SHP77 treated with DMSO at 0.1 percent for 48 hours (cell line): ENCODE results near the gene SP5.
"Not testable (repeated sequence)": the region's sequence is repeated elsewhere in the genome, so short reads cannot be mapped to it uniquely, and the experiment has no call there.

ENCODE experiments used
- DNase-seq: peaks from one replicate; lab custom pipeline; 2025; lab: John Stamatoyannopoulos, UW

Gene SP5

GRCh38 chr2:170711196-170711773, 3.9 kb upstream of the SP5 start:
- DNase-seq = no peak

DNA sequence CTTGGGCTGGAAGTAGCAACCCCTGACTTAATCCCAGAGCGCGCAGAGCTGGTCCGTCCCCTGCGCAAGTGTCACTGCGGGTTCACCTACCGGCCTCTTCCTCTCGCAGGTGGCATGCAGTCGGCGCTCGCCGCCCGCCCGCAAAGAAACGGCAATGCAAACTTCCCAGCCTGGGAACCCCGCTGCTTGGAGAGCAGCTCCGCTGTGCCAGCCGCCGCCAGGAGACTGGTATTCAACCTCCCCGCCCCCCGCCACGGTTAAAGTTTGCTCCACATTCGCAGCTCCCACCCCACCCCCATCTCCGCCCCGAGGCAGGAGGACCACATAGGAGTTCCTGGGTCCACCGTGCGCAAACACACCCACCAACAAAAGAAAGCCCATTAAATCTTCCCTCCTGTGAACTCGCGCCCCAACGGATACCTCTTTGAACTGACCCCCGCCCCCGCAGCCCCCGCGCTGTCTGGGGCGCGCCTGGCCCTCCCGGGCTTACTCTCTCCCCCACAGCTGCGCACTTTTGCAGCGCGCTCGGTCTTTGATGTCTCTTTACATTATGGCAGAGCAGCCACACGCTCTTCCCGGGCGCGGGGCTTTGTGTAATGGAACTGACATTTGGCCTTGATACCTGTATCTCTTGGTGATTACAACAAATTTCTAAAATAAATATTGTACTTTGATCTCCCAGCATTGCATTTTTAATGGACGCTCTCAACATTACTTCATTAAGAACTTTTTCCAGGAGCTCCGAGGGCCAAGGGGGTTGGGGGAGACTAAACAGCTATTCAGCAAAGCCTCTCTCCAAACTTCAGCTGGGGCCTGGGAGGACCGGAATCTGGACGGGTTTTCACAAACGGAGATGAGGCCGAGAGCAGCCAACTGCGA, 3.1 kb upstream of the SP5 start:
- DNase-seq = no peak

DNA sequence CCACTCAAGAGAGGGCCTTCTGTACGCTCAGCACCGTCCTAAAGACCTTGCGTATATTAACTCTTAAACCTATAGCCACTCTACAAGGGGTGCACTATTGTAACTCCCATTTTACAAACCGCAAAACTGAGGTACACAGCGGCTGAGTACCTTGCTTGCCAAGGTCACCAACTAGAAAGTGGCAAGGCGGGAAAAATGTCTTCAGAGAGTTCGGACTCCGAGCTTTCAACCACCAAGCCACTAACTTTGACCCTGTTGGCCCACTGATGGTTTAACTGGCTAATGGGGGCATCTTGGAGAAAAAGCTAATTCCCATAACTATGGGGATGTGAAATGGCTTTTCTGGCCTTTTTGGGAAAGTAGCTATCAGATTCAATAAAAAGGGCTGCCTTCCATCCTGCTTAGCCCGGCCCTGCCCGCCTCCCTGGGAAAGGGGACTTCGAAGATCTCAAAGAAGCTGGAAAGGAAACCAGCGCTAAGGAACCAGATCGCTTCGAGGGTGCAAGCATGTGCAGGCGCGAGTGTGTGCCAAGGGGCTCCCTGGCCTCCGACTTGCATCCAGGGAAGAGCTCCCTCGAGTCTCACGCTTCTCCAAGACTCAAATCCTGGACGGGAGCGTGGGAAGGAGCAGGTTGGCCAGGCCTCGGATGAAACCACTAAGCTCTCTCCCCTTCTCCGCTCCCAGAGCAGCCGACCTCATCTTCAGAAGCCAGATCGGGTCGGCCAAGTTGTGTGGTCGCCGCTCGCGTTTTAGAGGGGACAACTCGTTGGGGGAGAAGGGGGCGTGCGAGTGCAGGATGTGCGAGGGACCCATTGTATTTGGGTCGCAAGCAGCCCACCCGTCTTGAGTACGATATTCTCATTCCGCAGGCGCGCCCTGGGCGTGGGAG, 2.2 kb upstream of the SP5 start:
- no peak for DNase-seq

DNA sequence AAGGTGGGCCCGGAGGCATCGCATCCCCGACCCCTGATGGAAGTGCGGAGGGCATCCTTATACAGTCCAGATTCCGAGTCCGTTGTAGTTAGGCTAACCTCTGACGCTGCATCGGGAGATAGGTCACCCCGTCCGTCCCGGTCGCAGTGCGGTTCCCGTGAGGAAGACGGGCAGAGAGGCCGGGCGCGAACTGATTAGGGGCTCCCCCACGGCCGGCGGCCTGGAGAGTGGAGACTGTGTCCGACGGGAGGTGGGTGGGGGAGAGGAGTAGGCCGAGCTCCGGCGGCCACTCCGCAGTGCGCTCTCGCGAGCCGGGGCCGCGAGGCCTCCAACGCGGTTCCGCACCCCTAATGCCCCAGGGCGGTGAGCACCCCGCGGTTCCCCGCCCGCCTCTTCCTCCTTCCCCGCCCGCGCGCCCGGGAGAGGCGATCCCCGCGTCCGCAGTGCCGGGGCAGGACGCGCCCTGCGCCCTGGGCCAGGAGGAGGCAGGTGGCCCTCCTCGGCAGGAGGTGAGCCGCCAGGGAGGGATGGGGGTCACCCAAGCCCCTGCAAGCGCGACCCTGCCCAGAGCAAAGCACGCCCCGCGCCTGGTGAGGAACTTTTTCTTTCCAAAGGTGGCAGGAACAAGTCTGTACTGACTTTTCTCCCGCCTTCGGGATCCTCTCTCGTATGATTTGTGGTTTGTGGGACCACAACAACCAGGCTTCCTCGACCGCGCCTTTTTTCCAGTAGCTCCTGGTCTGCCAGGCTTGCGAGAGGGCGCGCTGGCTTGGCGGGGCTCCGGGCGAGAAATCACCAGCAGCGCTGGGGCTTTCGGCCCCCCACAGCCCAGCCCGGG, 1.4 kb upstream of the SP5 start:
- no peak for DNase-seq

- no peak for DNase-seq
Measured at GRCh38 chr2:170714381-170715061, 616 bp upstream of the SP5 start.

DNA sequence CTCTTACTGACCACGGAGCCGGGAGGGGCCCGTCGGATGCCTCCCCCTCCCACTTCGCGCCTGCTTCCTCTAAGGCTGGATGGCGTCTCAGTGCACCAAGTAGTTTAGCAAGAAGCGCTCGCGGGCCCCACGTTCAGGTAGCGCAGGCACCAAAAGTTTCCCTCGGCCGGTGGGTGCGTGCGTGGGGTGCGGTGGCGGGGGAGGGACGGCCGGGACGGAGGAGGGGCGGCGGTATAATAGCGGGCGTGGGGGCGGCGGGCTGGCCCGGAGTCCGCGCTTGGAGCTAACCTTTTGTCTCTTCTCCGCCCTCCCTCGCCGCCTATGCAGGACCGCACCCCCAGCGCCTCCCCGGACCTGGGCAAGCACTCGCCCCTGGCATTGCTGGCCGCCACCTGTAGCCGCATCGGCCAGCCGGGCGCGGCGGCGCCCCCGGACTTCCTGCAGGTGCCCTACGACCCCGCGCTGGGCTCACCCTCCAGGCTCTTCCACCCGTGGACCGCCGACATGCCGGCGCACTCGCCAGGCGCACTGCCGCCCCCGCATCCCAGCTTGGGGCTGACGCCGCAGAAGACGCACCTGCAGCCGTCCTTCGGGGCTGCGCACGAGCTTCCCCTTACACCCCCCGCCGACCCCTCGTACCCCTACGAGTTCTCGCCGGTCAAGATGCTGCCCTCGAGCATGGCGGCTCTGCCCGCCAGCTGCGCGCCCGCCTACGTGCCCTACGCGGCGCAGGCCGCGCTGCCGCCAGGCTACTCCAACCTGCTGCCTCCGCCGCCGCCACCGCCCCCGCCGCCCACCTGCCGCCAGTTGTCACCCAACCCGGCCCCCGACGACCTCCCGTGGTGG, 1.0 kb downstream of the SP5 start:
- no peak for DNase-seq

DNA sequence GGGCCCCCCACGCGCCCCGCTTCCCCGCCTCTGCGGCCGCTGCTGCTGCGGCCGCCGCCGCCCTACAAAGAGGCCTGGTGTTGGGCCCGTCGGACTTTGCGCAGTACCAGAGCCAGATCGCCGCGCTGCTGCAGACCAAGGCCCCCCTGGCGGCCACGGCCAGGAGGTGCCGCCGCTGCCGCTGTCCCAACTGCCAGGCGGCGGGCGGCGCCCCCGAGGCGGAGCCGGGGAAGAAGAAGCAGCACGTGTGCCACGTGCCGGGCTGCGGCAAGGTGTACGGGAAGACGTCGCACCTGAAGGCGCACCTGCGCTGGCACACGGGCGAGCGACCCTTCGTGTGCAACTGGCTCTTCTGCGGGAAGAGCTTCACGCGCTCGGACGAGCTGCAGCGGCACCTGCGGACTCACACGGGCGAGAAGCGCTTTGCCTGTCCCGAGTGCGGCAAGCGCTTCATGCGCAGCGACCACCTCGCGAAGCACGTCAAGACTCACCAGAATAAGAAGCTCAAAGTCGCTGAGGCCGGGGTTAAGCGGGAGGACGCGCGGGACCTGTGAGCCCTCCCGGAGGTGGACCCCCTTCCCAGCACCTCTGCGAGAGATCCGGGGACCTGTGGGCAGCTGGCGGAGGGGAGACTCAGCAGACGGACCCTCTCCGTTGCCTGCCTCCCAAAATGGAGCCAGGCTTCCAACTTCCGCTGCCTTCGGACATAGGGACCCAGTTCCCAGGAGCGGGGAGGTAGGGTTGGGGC, 1.9 kb downstream of the SP5 start:
- no peak for DNase-seq

- no peak for DNase-seq
Measured at GRCh38 chr2:170717599-170717963, 2.4 kb downstream of the SP5 start.

DNA sequence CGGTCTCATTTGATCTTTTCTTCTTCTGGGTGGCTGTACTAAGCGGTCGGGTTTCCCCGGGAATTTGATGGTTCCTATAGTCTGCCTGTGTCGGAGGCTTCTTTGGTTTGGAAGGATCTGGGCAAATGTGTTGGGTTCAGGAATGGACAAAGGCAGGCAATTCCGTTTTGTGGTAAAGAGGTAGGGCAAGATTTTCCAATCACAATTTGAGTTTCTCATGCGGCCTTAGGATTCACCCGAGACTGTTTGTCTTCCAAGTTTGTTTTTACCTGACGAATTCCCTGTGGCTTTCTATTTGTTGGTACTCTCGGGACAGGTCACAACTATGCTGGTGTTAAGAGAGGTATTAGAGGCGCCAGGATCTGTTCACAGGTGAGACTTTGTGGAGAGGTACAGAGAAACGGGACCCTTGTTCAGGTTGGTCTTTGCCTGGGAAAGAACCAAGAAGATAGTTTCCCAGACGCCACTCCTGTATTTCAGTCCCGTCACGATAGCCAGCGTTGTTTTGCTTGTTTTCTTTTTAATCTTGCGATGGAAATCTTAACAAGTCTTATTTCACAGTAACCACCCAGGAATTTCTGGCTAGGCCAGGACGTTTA, 3.0 kb downstream of the SP5 start:
- no peak for DNase-seq

DNA sequence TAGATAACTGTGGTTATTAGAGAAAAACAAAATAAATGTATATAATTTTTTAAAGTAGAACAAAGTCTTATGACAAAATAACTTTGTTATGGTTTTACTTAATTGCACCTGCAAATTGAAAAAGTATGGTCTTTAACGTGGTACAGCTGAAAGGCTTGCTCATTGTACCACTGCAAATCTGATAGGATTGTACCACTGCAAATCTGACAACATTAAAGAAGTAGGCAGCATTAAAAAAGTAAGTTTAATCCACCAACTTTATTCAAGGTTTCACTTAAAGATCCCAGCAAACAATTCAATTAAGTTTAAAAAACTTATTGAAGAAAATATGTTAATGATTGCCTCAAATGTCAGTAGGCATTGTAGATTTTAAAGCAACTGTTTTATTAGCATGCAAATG, 4.7 kb downstream of the SP5 start:
- no peak for DNase-seq

DNA sequence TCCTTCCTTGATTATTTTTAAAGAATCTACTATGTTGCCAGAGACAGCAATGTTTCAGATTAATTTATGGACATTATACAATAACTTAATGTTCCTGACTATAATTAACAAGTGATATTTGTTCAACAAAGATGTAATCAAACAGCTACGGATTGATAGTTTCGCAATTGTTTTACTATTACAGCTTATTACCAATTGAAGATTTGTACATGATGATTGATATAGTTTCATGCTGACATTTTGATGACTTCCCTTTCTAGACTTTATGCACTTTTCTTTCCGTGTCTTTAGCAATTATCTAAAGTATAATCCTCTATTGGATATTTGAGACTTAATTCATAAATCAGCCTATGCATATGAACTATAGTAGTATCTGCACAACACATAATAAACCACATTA, 6.5 kb downstream of the SP5 start:
- no peak for DNase-seq

- no peak for DNase-seq
Measured at GRCh38 chr2:170722301-170722700, 7.2 kb downstream of the SP5 start.

DNA sequence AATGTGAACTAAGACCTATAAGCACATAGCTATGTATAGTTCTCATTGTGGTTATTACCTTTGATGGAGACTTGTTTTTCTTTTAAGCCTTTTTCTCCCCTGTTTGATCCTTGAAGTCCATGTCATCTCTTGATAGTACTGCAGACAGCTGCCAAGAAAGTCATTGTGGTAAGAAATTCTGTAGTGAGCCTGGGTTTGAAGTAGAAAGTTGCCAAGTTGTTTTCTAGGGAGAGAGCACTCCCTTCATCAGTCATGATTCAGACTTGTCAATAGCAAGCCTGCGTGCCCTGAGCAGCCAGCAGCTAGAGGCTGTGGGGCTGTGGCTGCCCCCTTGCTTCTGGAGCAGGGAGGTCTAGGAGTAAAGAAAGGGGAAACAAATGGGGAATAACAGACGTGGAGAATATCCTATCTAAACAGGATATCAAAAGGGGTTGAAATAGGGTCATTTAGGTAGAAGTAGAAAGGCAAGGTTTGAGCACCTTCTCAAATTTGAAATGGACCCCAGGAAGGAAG, 8.4 kb downstream of the SP5 start:
- no peak for DNase-seq

- no peak for DNase-seq
Measured at GRCh38 chr2:170733798-170734600, 18.9 kb downstream of the SP5 start.

- DNase-seq = not testable (repeated sequence)
Measured at GRCh38 chr2:170734601-170735000, 19.5 kb downstream of the SP5 start.

GRCh38 chr2:170736628-170737027, 21.5 kb downstream of the SP5 start:
- DNase-seq = no peak

- no peak for DNase-seq
Measured at GRCh38 chr2:170737406-170737805, 22.3 kb downstream of the SP5 start.

DNA sequence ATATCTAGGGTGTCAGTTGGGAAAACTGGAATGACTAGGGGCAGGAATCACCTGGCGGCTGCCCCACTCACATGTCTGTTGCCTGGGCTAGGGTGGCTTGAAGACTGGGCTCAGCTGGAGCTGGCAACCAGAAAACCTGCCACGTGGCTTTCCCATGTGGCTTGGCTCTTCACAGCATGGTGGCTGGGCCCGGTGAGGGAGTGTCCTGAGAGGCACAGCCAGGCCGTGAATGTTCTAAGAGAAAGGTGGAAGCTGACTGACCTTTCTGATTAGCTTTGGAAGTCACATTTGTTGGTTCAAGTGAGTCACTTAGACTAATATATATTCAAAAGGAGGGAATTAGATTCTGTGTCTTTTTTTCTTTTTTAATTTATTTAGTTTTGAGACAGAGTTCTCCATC, 22.7 kb downstream of the SP5 start:
- DNase-seq = no peak
